CD8-positive, alpha-beta T cell (primary cell): ENCODE results near the gene PRRT1. TPM values are rescaled to one million over a fixed set of nuclear protein-coding genes. Genes with fewer than 3 reads are reported as not detected.

Source experiments
- microRNA-seq: library from miRNA; unstranded; fragments of <30 nt; microRNA quantifications from one replicate; pipeline ENCODE4 v1.2.0, GENCODE V29; 2022; ENCODE audit warnings: borderline microRNAs expressed
- total RNA-seq, 46 experiments: library from RNA in 2 of 46; stranded (reverse) in 2 of 46; gene quantifications; one replicate each; pipeline ENCODE4 v1.2.3 and lab custom pipeline; 2021 to 2026

Gene PRRT1
- total RNA-seq, 2 experiments from 2014 or later: 3.1 to 3.8 TPM

Small RNAs within 50 kb of the gene (microRNA-seq; reads per million reads assigned to microRNA genes)
- not detected for gene MIR6721
- gene MIR6833: not detected

Other genes starting within 250 kb of the PRRT1 start
- under 1 TPM in 1 of 2 experiments, not detected in 1; 0.27 TPM for gene ZBTB12, start 249.9 kb downstream of the PRRT1 start, total RNA-seq
- gene C2, start 224.2 kb downstream of the PRRT1 start, total RNA-seq: 1 to 10 TPM; 1.1 to 1.4 TPM
- gene CFB, start 205.8 kb downstream of the PRRT1 start, total RNA-seq: 1 to 10 TPM; 1.3 to 2.3 TPM
- gene NELFE, start 193.0 kb downstream of the PRRT1 start, total RNA-seq: 10 to 100 TPM; 50.4 to 55.1 TPM
- gene SKIC2, start 192.8 kb downstream of the PRRT1 start, total RNA-seq: 100 to 1,000 TPM; 107 to 115 TPM
- 10 to 100 TPM; 20.8 to 22.2 TPM for gene DXO, start 179.8 kb downstream of the PRRT1 start, total RNA-seq
- 1 to 10 TPM; 3.0 to 5.5 TPM for gene C4A, start 169.9 kb downstream of the PRRT1 start, total RNA-seq
- gene C4B, start 137.1 kb downstream of the PRRT1 start, total RNA-seq: 1 to 10 TPM; 3.2 to 4.1 TPM
- under 1 TPM in 1 of 2 experiments, not detected in 1; 0.33 TPM for gene CYP21A2, start 113.5 kb downstream of the PRRT1 start, total RNA-seq
- 10 to 100 TPM in 1 of 2 experiments, 1 to 10 TPM in 1; 9.7 to 13.8 TPM for gene TNXB, start 42.6 kb downstream of the PRRT1 start, total RNA-seq
- 10 to 100 TPM; 69.3 to 72.5 TPM for gene ATF6B, start 23.7 kb downstream of the PRRT1 start, total RNA-seq
- gene FKBPL, start 21.7 kb downstream of the PRRT1 start, total RNA-seq: under 1 TPM; 0.58 to 0.76 TPM
- gene PPT2, start 2.2 kb upstream of the PRRT1 start, total RNA-seq: 10 to 100 TPM; 11.1 to 25.5 TPM
- 10 to 100 TPM; 17.4 to 18.1 TPM for gene EGFL8, start 12.7 kb upstream of the PRRT1 start, total RNA-seq
- 10 to 100 TPM; 12.4 to 13.7 TPM for gene AGPAT1, start 24.1 kb upstream of the PRRT1 start, total RNA-seq
- 10 to 100 TPM in 1 of 2 experiments, 1 to 10 TPM in 1; 10.0 to 11.5 TPM for gene RNF5, start 26.5 kb upstream of the PRRT1 start, total RNA-seq
- gene AGER, start 32.3 kb upstream of the PRRT1 start, total RNA-seq: 10 to 100 TPM; 11.9 to 12.5 TPM
- 10 to 100 TPM; 53.3 to 54.4 TPM for gene PBX2, start 38.3 kb upstream of the PRRT1 start, total RNA-seq
- gene GPSM3, start 40.7 kb upstream of the PRRT1 start, total RNA-seq: 100 to 1,000 TPM; 154 to 156 TPM
- under 1 TPM in 1 of 2 experiments, not detected in 1; 0.38 TPM for gene NOTCH4, start 72.1 kb upstream of the PRRT1 start, total RNA-seq
- not detected for gene TSBP1, start 220.0 kb upstream of the PRRT1 start, total RNA-seq